ENCODE data around the gene UNC13C. TPM values are rescaled to one million over a fixed set of nuclear protein-coding genes. Genes with fewer than 3 reads are reported as not detected.

Gene UNC13C
- total and polyA plus RNA-seq, 10 of the 15 experiments (the other 5 are each of a cell fraction or from before 2014, with no cell fraction given) = 9.9 to 81.3 (median 25.0) TPM

GRCh38 chr15:54659646-54660045 lies 681.4 kb downstream of the UNC13C start:
- CTCF ChIA-PET = interaction anchor here (0.6 to 1.5 kb wide), 3 partner anchors 10 to 317 kb away, joined by 3 read pairs; no protein-coding TSS in a partner anchor
- H3K36me3 ChIP-seq (ENCODE audit: control insufficient read depth in 2 of 2, insufficient read depth in 2 of 2, low read length in 1 of 2) = no peaks in the 10 kb centered on the region
- no peaks in the 10 kb centered on the region for H4K20me1 ChIP-seq (ENCODE audit: control insufficient read depth, insufficient read depth)
- SMC1A ChIA-PET (ENCODE audit: uncharacterized antibody, unreplicated experiment) = interaction anchor here (1.3 to 1.7 kb wide), 2 partner anchors 47 to 680 kb away, joined by 4 read pairs; no protein-coding TSS in a partner anchor
- H3K27ac ChIP-seq (ENCODE audit: control insufficient read depth, insufficient read depth) = no peak overlapping the region
- no peaks in the 10 kb centered on the region for H3K27me3 ChIP-seq (replicated peaks in 1 of 2; ENCODE audit: control insufficient read depth in 2 of 2, insufficient read depth in 2 of 2, low read length in 1 of 2)
- H3K9ac ChIP-seq (ENCODE audit: control insufficient read depth, insufficient read depth, low read length) = no peak overlapping the region
- no TSS peak for BruUV-seq (replicated peaks)
- H3K4me3 ChIP-seq = no peak overlapping the region
- H2AFZ ChIP-seq (ENCODE audit: control insufficient read depth, low read depth, low read length) = no peak overlapping the region
- in situ Hi-C loops (cut with MboI) (no loop called here), intact Hi-C loops (cut with micrococcal nuclease; ENCODE audit: unreplicated experiment) (no loop called here)
- no peaks in the 10 kb centered on the region for H3K4me1 ChIP-seq (ENCODE audit: control insufficient read depth, insufficient read depth, low read length)
- no peak for ATAC-seq
- no peak overlapping the region for H3K4me2 ChIP-seq (ENCODE audit: control insufficient read depth, insufficient read depth)
- FAIRE-seq = no peak
- RAD21 ChIA-PET (ENCODE audit: unreplicated experiment) = no interaction called here
- POLR2A ChIA-PET = no interaction called here
- no peaks in the 10 kb centered on the region for H3K9me3 ChIP-seq (replicated peaks; ENCODE audit: control insufficient read depth, insufficient read depth, low read length)
- no peak for DNase-seq (ENCODE audit: low read depth, low spot score)
- H3K79me2 ChIP-seq (ENCODE audit: control insufficient read depth, insufficient read depth, low read length) = no peaks in the 10 kb centered on the region
- 2% methylated on average over 2 of the region's 2 CpGs for WGBS (ENCODE audit: insufficient coverage, insufficient replicate concordance, low lambda C conversion rate, missing lambda C conversion rate)
- TF ChIP-seq RFX5 (IDR thresholded peaks at IDR 0.05; ENCODE audit: low read depth, low read length) (no peak), BHLHE40 (IDR thresholded peaks at IDR 0.05; ENCODE audit: borderline replicate concordance in 1 of 2, low read depth in 2 of 2, low read length in 1 of 2) (no peak), RELA (IDR thresholded peaks at IDR 0.05; ENCODE audit: borderline replicate concordance, partially characterized antibody) (no peak), ETV6 (conservative IDR thresholded peaks at IDR 0.05 in 1 of 2, IDR thresholded peaks at IDR 0.05 in 1 of 2; ENCODE audit: borderline replicate concordance in 1 of 2, low read depth in 1 of 2) (no peak), EZH2 (IDR thresholded peaks at IDR 0.05; ENCODE audit: borderline replicate concordance, control insufficient read depth, low read depth, low read length) (no peak), RAD51 (IDR thresholded peaks at IDR 0.05) (no peak), WRNIP1 (IDR thresholded peaks at IDR 0.05; ENCODE audit: borderline replicate concordance, low read depth, low read length) (no peak), IRF3 (IDR thresholded peaks at IDR 0.05) (no peak), HCFC1 (IDR thresholded peaks at IDR 0.05; ENCODE audit: low read length) (no peak), POLR2AphosphoS5 (IDR thresholded peaks at IDR 0.05; ENCODE audit: low read length) (no peak), NFYB (IDR thresholded peaks at IDR 0.05; ENCODE audit: insufficient read depth, low read depth, low read length) (no peak), YY1 (IDR thresholded peaks at IDR 0.05; ENCODE audit: low read depth, low read length) (no peak)
- TF ChIP-seq, protein P1, sequence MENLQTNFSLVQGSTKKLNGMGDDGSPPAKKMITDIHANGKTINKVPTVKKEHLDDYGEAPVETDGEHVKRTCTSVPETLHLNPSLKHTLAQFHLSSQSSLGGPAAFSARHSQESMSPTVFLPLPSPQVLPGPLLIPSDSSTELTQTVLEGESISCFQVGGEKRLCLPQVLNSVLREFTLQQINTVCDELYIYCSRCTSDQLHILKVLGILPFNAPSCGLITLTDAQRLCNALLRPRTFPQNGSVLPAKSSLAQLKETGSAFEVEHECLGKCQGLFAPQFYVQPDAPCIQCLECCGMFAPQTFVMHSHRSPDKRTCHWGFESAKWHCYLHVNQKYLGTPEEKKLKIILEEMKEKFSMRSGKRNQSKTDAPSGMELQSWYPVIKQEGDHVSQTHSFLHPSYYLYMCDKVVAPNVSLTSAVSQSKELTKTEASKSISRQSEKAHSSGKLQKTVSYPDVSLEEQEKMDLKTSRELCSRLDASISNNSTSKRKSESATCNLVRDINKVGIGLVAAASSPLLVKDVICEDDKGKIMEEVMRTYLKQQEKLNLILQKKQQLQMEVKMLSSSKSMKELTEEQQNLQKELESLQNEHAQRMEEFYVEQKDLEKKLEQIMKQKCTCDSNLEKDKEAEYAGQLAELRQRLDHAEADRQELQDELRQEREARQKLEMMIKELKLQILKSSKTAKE (IDR thresholded peaks at IDR 0.05; ENCODE audit: low read depth, poor library complexity, severe bottlenecking) = no peak
- TF ChIP-seq, protein P2, sequence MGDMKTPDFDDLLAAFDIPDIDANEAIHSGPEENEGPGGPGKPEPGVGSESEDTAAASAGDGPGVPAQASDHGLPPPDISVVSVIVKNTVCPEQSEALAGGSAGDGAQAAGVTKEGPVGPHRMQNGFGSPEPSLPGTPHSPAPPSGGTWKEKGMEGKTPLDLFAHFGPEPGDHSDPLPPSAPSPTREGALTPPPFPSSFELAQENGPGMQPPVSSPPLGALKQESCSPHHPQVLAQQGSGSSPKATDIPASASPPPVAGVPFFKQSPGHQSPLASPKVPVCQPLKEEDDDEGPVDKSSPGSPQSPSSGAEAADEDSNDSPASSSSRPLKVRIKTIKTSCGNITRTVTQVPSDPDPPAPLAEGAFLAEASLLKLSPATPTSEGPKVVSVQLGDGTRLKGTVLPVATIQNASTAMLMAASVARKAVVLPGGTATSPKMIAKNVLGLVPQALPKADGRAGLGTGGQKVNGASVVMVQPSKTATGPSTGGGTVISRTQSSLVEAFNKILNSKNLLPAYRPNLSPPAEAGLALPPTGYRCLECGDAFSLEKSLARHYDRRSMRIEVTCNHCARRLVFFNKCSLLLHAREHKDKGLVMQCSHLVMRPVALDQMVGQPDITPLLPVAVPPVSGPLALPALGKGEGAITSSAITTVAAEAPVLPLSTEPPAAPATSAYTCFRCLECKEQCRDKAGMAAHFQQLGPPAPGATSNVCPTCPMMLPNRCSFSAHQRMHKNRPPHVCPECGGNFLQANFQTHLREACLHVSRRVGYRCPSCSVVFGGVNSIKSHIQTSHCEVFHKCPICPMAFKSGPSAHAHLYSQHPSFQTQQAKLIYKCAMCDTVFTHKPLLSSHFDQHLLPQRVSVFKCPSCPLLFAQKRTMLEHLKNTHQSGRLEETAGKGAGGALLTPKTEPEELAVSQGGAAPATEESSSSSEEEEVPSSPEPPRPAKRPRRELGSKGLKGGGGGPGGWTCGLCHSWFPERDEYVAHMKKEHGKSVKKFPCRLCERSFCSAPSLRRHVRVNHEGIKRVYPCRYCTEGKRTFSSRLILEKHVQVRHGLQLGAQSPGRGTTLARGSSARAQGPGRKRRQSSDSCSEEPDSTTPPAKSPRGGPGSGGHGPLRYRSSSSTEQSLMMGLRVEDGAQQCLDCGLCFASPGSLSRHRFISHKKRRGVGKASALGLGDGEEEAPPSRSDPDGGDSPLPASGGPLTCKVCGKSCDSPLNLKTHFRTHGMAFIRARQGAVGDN (IDR thresholded peaks at IDR 0.05) = no peak
- TF ChIP-seq, protein P3, sequence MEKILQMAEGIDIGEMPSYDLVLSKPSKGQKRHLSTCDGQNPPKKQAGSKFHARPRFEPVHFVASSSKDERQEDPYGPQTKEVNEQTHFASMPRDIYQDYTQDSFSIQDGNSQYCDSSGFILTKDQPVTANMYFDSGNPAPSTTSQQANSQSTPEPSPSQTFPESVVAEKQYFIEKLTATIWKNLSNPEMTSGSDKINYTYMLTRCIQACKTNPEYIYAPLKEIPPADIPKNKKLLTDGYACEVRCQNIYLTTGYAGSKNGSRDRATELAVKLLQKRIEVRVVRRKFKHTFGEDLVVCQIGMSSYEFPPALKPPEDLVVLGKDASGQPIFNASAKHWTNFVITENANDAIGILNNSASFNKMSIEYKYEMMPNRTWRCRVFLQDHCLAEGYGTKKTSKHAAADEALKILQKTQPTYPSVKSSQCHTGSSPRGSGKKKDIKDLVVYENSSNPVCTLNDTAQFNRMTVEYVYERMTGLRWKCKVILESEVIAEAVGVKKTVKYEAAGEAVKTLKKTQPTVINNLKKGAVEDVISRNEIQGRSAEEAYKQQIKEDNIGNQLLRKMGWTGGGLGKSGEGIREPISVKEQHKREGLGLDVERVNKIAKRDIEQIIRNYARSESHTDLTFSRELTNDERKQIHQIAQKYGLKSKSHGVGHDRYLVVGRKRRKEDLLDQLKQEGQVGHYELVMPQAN (conservative IDR thresholded peaks at IDR 0.05) = no peak

All from GM12878 (cell line).